ENCODE data around the gene LCE3D. TPM values are rescaled to one million over a fixed set of nuclear protein-coding genes. Genes with fewer than 3 reads are reported as not detected.
A peak's percentile ranks its signal among the peaks of the same experiment; 100 is the strongest.

The LCE3D gene
- total RNA-seq, 4 donors from 2014 or later, result not detected

DNA sequence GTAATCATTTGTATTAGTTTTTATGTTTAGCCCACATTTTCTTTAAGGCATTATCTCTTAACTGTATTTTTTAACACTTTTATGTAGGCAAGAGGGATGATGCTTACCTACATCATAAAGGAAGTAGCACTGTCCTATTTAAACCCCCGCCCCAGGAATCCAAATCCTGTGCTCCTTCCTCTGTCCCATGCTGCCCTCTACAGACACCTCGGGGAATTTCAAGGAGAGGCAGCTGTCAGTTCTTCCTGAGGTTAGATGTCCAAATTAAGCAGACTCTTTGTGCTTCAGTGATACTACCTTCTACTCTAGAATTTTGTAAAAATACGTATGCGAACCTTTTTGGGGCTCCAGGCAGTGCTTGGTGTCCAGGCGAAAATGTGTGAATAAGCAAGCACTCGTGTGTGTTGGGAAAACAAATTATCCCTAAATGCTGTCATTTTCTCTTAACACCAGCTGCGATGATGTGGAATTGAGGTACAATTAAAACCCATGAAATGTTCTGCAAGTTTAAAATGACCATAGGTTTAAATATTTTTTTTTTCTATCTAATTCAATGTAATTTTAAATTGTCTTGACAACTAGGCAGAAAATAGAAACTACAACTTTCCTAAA is 46.9 kb downstream of the LCE3D start:
- Histone ChIP-seq H3K27ac (replicated peaks in 1 of 4) (no peak overlapping the region), H3K4me1 (no peaks in the 10 kb centered on the region), H3K27me3 (peaks cover 0 to 10% (median 0%) of the 10 kb centered on the region in 4 donors), H3K9me3 (peaks cover 0 to 14% (median 0%) of the 10 kb centered on the region in 4 donors), H3K4me3 (no peak overlapping the region), H3K36me3 (no peaks in the 10 kb centered on the region)
- intact Hi-C loops (cut with DNase I), result no loop called here
- 26% methylated on average over 7 of the region's 7 CpGs for WGBS
- no peak for DNase-seq (ENCODE audit: extremely low spot score)
- TF ChIP-seq, protein P1, sequence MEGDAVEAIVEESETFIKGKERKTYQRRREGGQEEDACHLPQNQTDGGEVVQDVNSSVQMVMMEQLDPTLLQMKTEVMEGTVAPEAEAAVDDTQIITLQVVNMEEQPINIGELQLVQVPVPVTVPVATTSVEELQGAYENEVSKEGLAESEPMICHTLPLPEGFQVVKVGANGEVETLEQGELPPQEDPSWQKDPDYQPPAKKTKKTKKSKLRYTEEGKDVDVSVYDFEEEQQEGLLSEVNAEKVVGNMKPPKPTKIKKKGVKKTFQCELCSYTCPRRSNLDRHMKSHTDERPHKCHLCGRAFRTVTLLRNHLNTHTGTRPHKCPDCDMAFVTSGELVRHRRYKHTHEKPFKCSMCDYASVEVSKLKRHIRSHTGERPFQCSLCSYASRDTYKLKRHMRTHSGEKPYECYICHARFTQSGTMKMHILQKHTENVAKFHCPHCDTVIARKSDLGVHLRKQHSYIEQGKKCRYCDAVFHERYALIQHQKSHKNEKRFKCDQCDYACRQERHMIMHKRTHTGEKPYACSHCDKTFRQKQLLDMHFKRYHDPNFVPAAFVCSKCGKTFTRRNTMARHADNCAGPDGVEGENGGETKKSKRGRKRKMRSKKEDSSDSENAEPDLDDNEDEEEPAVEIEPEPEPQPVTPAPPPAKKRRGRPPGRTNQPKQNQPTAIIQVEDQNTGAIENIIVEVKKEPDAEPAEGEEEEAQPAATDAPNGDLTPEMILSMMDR (IDR thresholded peaks at IDR 0.05), result peak in 2 of 3 experiments; percentile 11 to 32
- TF ChIP-seq POLR2A (IDR thresholded peaks at IDR 0.05; ENCODE audit: low read depth) (no peak), EP300 (IDR thresholded peaks at IDR 0.05) (no peak)

Small RNAs within 50 kb of the gene (small RNA-seq; reads per million reads assigned to genes)
- gene LCE3A (0 reads per million in 3 donors), gene LCE3B (0 reads per million in 3 donors)

Other genes starting within 250 kb of the LCE3D start
- not detected for gene FLG2, start 220.5 kb downstream of the LCE3D start, total RNA-seq
- gene CRNN, start 166.3 kb downstream of the LCE3D start, total RNA-seq, result 1 to 10 TPM in 1 of 4 donors, under 1 TPM in 1, not detected in 2; 0.23 to 3.7 TPM
- gene LCE5A, start 69.7 kb downstream of the LCE3D start, total RNA-seq, result not detected
- gene CRCT1, start 66.0 kb downstream of the LCE3D start, total RNA-seq, result not detected
- gene LCE3E, start 13.7 kb downstream of the LCE3D start, total RNA-seq, result not detected
- not detected for gene LCE3C, start 19.7 kb upstream of the LCE3D start, total RNA-seq
- not detected for gene LCE3B, start 33.3 kb upstream of the LCE3D start, total RNA-seq
- not detected for gene LCE3A, start 42.6 kb upstream of the LCE3D start, total RNA-seq
- not detected for gene LCE2D, start 82.9 kb upstream of the LCE3D start, total RNA-seq
- not detected for gene LCE2C, start 94.8 kb upstream of the LCE3D start, total RNA-seq
- not detected for gene LCE2B, start 105.6 kb upstream of the LCE3D start, total RNA-seq
- not detected for gene LCE2A, start 117.8 kb upstream of the LCE3D start, total RNA-seq
- gene LCE4A, start 127.6 kb upstream of the LCE3D start, total RNA-seq, result not detected
- not detected for gene KPRP, start 177.5 kb upstream of the LCE3D start, total RNA-seq
- not detected for gene LCE1F, start 194.6 kb upstream of the LCE3D start, total RNA-seq
- not detected for gene LCE1E, start 205.7 kb upstream of the LCE3D start, total RNA-seq
- not detected for gene LCE1D, start 216.2 kb upstream of the LCE3D start, total RNA-seq
- not detected for gene LCE1C, start 226.1 kb upstream of the LCE3D start, total RNA-seq
- not detected for gene LCE1B, start 231.5 kb upstream of the LCE3D start, total RNA-seq
- gene LCE1A, start 247.0 kb upstream of the LCE3D start, total RNA-seq, result not detected